ENCODE measurements around the gene LCE1F.

LCE1F gene

DNA sequence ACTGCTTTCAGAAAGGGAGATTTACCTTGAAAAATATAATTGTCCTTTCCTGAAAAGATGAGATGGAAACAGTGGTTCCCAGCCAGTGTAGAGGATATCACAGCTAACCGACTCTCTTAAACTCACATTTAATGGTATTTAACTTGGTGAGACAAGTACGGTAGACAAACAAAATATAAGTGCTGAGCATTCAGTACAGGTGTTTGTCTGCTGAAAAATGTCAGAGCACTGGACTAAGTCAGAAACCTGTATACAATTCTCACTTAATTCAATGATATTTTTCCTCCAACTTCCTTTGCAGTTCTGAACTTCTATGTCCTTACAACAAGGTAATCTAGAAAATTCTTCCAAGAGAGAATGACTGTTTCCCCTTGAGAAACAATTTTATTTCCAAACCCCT, 36.7 kb downstream of the LCE1F start, which contains the start of gene LCE1B:
TSS of gene LCE1B (plus strand) at position 301 of the 400 bp plus-strand sequence. CDS start 476 bp downstream, outside the sequence.
- no peak for TF ChIP-seq CTCF (IDR thresholded peaks at IDR 0.05; ENCODE audit: low read depth, low read length)

GRCh38 chr1:152817309-152817708, 42.4 kb downstream of the LCE1F start:
- Histone ChIP-seq H3K4me1 (no peaks in the 10 kb centered on the region), H3K4me3 (ENCODE audit: low read depth, low read length) (no peak overlapping the region), H3K9me3 (no peaks in the 10 kb centered on the region), H3K27me3 (no peaks in the 10 kb centered on the region), H3K36me3 (no peaks in the 10 kb centered on the region)
- TF ChIP-seq CTCF (IDR thresholded peaks at IDR 0.05; ENCODE audit: low read depth, low read length), result no peak
- DNase-seq, result no peak

More for the DNA sequence above, 36.7 kb downstream of the LCE1F start, which contains the start of gene LCE1B:
- Histone ChIP-seq H3K4me1 (no peaks in the 10 kb centered on the region), H3K4me3 (ENCODE audit: low read depth, low read length) (no peak within 1 kb of the TSS), H3K9me3 (no peaks in the 10 kb centered on the region), H3K27me3 (no peaks in the 10 kb centered on the region), H3K36me3 (no peaks in the 10 kb centered on the region)
- DNase-seq, result no peak

DNA sequence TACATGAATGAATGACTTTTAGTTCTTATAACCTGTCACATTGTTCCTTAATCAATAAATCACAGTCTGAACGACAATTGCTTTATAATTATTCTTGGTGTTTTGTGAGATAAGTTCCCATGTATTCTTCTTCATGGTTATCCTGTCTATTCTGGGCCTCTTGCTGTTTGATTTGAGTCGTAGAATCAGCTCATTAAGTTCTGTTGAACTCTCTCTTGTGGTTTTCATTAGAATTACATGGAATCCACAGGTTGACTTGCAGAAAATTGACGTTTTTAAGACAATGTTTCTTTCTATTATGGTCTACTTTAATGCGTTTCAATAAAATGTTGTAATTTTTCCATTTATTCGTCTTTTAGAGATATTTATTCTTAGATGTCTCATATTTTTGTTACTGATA, 48.4 kb downstream of the LCE1F start:
- no peak for TF ChIP-seq CTCF (IDR thresholded peaks at IDR 0.05; ENCODE audit: low read depth, low read length)
- no peaks in the 10 kb centered on the region for H3K9me3 ChIP-seq
- H3K36me3 ChIP-seq, result no peaks in the 10 kb centered on the region
- no peak for DNase-seq
- H3K4me3 ChIP-seq (ENCODE audit: low read depth, low read length), result no peak overlapping the region
- H3K4me1 ChIP-seq, result no peaks in the 10 kb centered on the region
- H3K27me3 ChIP-seq, result no peaks in the 10 kb centered on the region

- no peak overlapping the region for H3K4me3 ChIP-seq (ENCODE audit: low read depth, low read length)
- no peak for DNase-seq
- no peaks in the 10 kb centered on the region for H3K4me1 ChIP-seq
- H3K9me3 ChIP-seq, result no peaks in the 10 kb centered on the region
- H3K36me3 ChIP-seq, result no peaks in the 10 kb centered on the region
- no peak for TF ChIP-seq CTCF (IDR thresholded peaks at IDR 0.05; ENCODE audit: low read depth, low read length)
- no peaks in the 10 kb centered on the region for H3K27me3 ChIP-seq
These were observed 50.0 kb downstream of the LCE1F start for GRCh38 chr1:152824964-152825363.

Data from BE2C (cell line).